ENCODE data around the gene MARK4. TPM values are rescaled to one million over a fixed set of nuclear protein-coding genes. Genes with fewer than 3 reads are reported as not detected.

MARK4 gene
- total and polyA plus RNA-seq, 12 donors = 13.8 to 45.3 (median 32.0) TPM

GRCh38 chr19:45249261-45250033 is 1.6 kb upstream of the MARK4 start:
- WGBS, 2 donors = 66 to 67% methylated on average over 11 of the region's 11 CpGs
- Histone ChIP-seq H3K9me3 (no peaks in the 10 kb centered on the region), H3K27ac (no peak overlapping the region), H3K4me3 (no peak overlapping the region), H3K36me3 (no peaks in the 10 kb centered on the region), H3K27me3 (no peaks in the 10 kb centered on the region), H3K4me1 (peaks cover 15 to 66% (median 40%) of the 10 kb centered on the region in 9 donors)
- no peak for ATAC-seq
- TF ChIP-seq CTCF (IDR thresholded peaks at IDR 0.05) = no peak
- no peak for DNase-seq
- intact Hi-C loops (cut with DNase I) = loop anchor here in 9 of 10 donors (2.0 to 10.0 kb wide), 10 partner anchors 37 to 517 kb away; partner anchors contain the start of gene CKM (in 1 of the 9)

- Histone ChIP-seq H3K27me3 (no peaks in the 10 kb centered on the region), H3K36me3 (no peaks in the 10 kb centered on the region), H3K9me3 (no peaks in the 10 kb centered on the region), H3K4me1 (peaks cover 15 to 64% (median 41%) of the 10 kb centered on the region in 9 donors), H3K27ac (peak overlapping the region in 8 of 10 donors; percentile 51 to 84 (median 78)), H3K4me3 (peak overlapping the region; percentile 35 to 98 (median 89))
- ATAC-seq (peak in 1 of 8 donors; percentile 2), DNase-seq (no peak)
- TF ChIP-seq CTCF (IDR thresholded peaks at IDR 0.05) = no peak
- intact Hi-C loops (cut with DNase I) = loop anchor here in 5 of 10 donors (5.0 to 10.0 kb wide), 3 partner anchors 74 to 84 kb away; partner anchors contain the start of gene CKM (in 1 of the 5)
- 35 to 37% methylated on average over 14 of the region's 14 CpGs for WGBS, 2 donors
Observed at GRCh38 chr19:45250216-45250831, 747 bp upstream of the MARK4 start.

GRCh38 chr19:45251452-45252354 is 632 bp downstream of the MARK4 start:
- Histone ChIP-seq H3K4me1 (peaks cover 11 to 50% (median 36%) of the 10 kb centered on the region in 9 donors), H3K9me3 (no peaks in the 10 kb centered on the region), H3K27ac (peak overlapping the region in 9 of 10 donors; percentile 22 to 87 (median 82)), H3K36me3 (no peaks in the 10 kb centered on the region), H3K27me3 (no peaks in the 10 kb centered on the region), H3K4me3 (peak overlapping the region; percentile 67 to 98 (median 89))
- ATAC-seq (peak in 7 of 8 donors; percentile 8 to 42 (median 27)), DNase-seq (peak in 1 of 2 donors; percentile 38)
- WGBS, 2 donors = 2% methylated on average over 29 to 51 of the region's 57 CpGs
- no peak for TF ChIP-seq CTCF (IDR thresholded peaks at IDR 0.05)
- intact Hi-C loops (cut with DNase I) = loop anchor here in 5 of 10 donors (5.0 to 10.0 kb wide), 3 partner anchors 73 to 83 kb away; partner anchors contain the start of gene CKM (in 1 of the 5)
